Activated CD8-positive, alpha-beta T cell treated with anti-CD3 and anti-CD28 coated beads, Interleukin-2, amount 10 ng/mL, durations not matched to agents 7 days and 5 days (primary cell): ENCODE data around the gene GRAMD2B. TPM values are rescaled to one million over a fixed set of nuclear protein-coding genes. Genes with fewer than 3 reads are reported as not detected.
"Not testable (repeated sequence)": the region's sequence is repeated elsewhere in the genome, so short reads cannot be mapped to it uniquely, and the experiment has no call there.

Experiments used
- ATAC-seq: fragments of 150-1000 bp; cut with Tn5 transposase; one replicate; pipeline ENCODE4 v1.10.0; 2021; ENCODE audit warnings: moderate library complexity
- CTCF ChIA-PET: fragments of 350-600 bp; sonication (Branson Sonifier 250); formaldehyde crosslinking; loops from one replicate; lab custom pipeline; 2021; ENCODE audit warnings: antibody characterized with exemption; lab: Charles Lee
- POLR2A ChIA-PET: fragments of 350-600 bp; sonication (Branson Sonifier 250); formaldehyde crosslinking; loops from one replicate; lab custom pipeline; 2021; ENCODE audit warnings: antibody characterized with exemption; lab: Charles Lee
- DNase-seq: peaks from one replicate; pipeline ENCODE4 v3.0.0-alpha.2; 2020
- H3K27ac Mint-ChIP-seq: one replicate; pipeline ENCODE4 v1.8.0; 2021; ENCODE audit warnings: mild to moderate bottlenecking, mixed read lengths
- H3K27me3 Mint-ChIP-seq: one replicate; pipeline ENCODE4 v1.8.0; 2021; ENCODE audit warnings: low read depth, mixed read lengths
- H3K36me3 Mint-ChIP-seq: one replicate; pipeline ENCODE4 v1.8.0; 2021; ENCODE audit warnings: low read depth, mixed read lengths
- H3K4me1 Mint-ChIP-seq: one replicate; pipeline ENCODE4 v1.8.0; 2021; ENCODE audit warnings: low read depth, mixed read lengths
- H3K4me3 Mint-ChIP-seq: one replicate; pipeline ENCODE4 v1.8.0; 2021; ENCODE audit warnings: mild to moderate bottlenecking, mixed read lengths
- H3K9me3 Mint-ChIP-seq: one replicate; pipeline ENCODE4 v1.8.0; 2022; ENCODE audit warnings: mixed read lengths; ENCODE audit not compliant: insufficient read depth
- total RNA-seq, 2 experiments: library from RNA; stranded (reverse); gene quantifications; one replicate each; pipeline ENCODE4 v1.2.3, GENCODE V29; 2021

Gene GRAMD2B, protein sequence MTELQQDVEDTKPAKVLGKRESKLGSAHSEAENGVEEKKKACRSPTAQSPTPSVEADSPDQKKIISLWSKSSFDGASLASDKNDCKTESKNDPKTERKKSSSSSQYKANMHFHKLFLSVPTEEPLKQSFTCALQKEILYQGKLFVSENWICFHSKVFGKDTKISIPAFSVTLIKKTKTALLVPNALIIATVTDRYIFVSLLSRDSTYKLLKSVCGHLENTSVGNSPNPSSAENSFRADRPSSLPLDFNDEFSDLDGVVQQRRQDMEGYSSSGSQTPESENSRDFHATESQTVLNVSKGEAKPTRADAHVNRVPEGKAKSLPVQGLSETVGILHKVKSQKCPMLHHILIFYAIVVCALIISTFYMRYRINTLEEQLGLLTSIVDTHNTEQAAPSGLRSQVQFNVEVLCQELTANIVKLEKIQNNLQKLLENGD
- 1 to 10 TPM; 3.3 to 6.5 TPM for total RNA-seq

DNA sequence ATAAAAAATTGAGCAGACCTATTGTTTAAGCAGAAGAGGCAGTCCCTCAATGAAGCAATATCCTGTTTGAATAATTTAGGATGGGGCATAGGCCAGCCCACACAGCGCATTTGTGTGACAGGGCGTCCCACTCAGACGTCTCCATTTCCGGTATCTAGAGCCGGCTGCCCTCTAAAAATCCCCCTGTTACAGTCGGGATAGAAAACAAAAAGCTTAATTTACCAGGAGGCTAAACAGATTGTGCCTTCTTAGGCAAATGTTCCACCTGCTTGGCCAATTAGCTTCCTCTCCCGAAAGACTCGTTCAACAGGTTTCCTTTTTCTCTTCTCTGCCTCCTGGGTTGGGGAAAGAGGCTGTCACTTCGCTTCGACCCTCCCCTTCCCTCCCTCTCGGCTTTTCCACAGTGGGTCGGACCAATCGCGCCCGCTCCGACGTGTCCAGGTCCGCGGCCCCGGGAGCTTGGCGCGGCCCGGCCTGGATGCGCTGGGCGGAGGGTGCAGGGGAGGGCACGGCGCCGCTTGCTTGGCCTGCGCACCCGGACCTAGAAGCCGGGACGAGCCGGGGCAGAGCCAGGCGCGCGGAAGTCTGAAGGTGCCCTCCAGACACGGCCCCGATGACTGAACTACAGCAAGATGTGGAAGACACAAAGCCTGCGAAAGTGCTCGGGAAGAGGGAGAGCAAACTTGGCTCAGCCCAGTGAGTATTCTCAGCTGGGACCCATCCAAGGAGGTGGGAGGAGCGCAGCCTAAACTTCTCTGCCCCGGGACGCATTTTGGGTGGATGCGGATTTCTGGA is at the start of gene GRAMD2B:
TSS of gene GRAMD2B (plus strand) at position 416 of the 795 bp plus-strand sequence. CDS start at position 614, 198 bp downstream.
- POLR2A ChIA-PET: interaction anchor here (0.7 to 3.0 kb wide), 14 partner anchors 10 to 355 kb away, joined by 3 to 35 read pairs (median 4); partner anchors contain the start of gene LMNB1
- peak; percentile 79 for DNase-seq
- Mint-ChIP-seq H3K27me3 (no peaks in the 10 kb centered on the region), H3K36me3 (no peaks in the 10 kb centered on the region), H3K9me3 (no peaks in the 10 kb centered on the region), H3K27ac (peak within 1 kb of the TSS; percentile 89), H3K4me1 (peaks cover 26% of the 10 kb centered on the region), H3K4me3 (peak within 1 kb of the TSS; percentile 84)
- CTCF ChIA-PET: interaction anchor here (1.0 to 2.6 kb wide), 8 partner anchors 10 to 108 kb away, joined by 3 to 16 read pairs (median 3); no protein-coding TSS in a partner anchor
- ATAC-seq: peak; percentile 88

DNA sequence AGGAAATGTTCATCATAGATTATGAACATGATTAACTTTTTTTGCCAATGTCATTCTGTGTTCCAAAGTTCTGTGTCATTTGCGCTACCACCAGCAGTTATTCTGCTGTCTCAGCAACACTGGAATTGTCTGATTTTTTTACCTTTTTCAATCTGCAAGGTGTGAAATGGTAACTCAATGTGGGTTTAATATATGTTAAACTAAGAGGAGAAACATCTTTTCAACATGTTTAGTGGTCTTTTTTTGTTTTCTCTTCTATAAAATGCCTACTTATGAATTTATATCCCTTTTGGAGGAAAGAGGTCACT is 49.1 kb upstream of the GRAMD2B start:
- Mint-ChIP-seq H3K36me3 (no peaks in the 10 kb centered on the region), H3K4me3 (no peak overlapping the region), H3K27ac (peak overlapping the region; percentile 37), H3K27me3 (no peaks in the 10 kb centered on the region), H3K4me1 (peaks cover 12% of the 10 kb centered on the region), H3K9me3 (no peaks in the 10 kb centered on the region)
- CTCF ChIA-PET: no interaction called here
- ATAC-seq (no peak), DNase-seq (no peak)
- POLR2A ChIA-PET: no interaction called here

DNA sequence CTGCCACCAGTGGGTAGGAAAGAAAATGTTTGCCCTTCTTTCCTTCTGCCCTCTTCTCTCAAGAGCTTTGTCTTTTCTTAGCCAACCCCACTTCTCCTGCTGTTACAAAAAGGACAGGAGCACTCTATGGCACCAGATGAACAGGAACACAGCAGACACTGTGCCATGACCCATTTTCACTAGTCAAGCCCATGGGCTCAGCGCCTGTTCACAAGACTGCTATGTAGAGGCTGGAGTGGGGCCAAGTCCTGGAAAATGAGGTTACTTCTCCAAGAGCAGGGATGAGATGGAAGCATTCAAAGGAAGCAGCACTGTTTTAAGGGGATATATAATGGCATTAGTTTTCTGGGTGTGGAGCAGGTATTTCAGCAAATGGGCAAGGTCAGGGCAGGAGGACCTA is 46.8 kb upstream of the GRAMD2B start:
- ATAC-seq (no peak), DNase-seq (no peak)
- Mint-ChIP-seq H3K4me3 (no peak overlapping the region), H3K27me3 (no peaks in the 10 kb centered on the region), H3K4me1 (peaks cover 12% of the 10 kb centered on the region), H3K9me3 (no peaks in the 10 kb centered on the region), H3K27ac (no peak overlapping the region), H3K36me3 (no peaks in the 10 kb centered on the region)
- POLR2A ChIA-PET: no interaction called here
- CTCF ChIA-PET: no interaction called here

DNA sequence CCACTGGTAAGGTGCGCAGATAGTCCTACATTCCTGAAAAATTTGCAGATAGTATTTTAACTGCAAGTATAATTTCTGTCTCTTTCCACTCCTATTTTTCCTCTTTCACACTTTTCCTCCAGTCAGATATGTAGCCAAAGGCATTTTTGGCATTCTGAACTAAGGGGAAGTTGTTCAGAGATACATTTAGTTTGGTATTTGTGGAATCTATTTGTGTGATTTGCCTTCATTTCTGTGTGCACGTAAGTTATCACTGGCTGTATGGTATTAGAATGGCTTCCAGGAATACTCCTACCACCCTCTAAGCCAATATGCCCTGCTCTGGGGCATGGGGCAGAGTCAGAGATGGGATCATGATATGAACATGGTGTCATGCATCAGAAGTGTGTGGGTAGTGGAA is 45.8 kb upstream of the GRAMD2B start:
- Mint-ChIP-seq H3K4me3 (no peak overlapping the region), H3K4me1 (peaks cover 12% of the 10 kb centered on the region), H3K9me3 (peaks cover 3% of the 10 kb centered on the region), H3K27ac (no peak overlapping the region), H3K36me3 (no peaks in the 10 kb centered on the region), H3K27me3 (no peaks in the 10 kb centered on the region)
- DNase-seq (no peak), ATAC-seq (no peak)
- ChIA-PET CTCF (no interaction called here), POLR2A (interaction anchor here (0.6 kb wide), 1 partner anchor 123 kb away, joined by 3 read pairs; no protein-coding TSS in a partner anchor)

DNA sequence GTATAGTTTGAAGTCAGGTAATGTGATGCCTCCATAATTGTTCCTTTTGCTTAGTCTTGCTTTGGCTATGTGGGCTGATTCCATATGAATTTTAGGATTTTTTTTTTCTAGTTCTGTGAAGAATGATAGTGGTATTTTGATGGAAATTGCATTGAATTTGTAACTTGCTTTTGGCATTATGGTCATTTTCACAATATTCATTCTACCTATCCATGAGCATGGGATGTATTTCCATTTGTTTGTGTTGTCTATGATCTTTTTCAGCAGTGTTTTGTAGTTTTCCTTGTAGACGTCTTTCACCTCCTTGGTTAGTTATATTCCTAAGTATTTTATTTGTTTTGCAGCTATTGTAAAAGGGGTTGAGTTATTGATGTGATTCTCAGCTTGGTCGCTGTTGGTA is 42.9 kb upstream of the GRAMD2B start:
- H3K4me3 Mint-ChIP-seq, H3K4me1 Mint-ChIP-seq, ATAC-seq, CTCF ChIA-PET, H3K9me3 Mint-ChIP-seq, H3K27ac Mint-ChIP-seq, DNase-seq, H3K27me3 Mint-ChIP-seq, H3K36me3 Mint-ChIP-seq: not testable (repeated sequence)
- POLR2A ChIA-PET: interaction anchor here (0.6 kb wide), 1 partner anchor 67 kb away, joined by 3 read pairs; no protein-coding TSS in a partner anchor

DNA sequence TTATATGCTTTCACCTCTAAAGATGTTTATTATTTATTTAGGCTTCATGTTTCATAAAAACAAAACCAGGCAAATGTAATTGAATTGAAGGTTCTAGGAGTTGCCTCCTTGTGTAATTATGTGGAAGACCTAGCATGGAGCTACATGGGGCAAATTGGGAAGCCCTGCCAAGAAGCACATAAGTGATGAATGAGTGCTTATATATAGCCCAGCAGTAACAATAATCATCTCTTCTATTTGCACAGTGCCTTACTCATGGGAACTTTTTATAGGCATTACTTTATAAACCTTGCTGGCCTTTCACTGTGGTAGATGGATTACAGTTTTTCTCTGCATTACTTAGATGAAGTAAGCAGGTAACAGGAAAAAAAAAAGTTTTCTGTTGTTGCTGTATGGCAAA is 40.0 kb upstream of the GRAMD2B start:
- H3K27me3 Mint-ChIP-seq: no peaks in the 10 kb centered on the region

DNA sequence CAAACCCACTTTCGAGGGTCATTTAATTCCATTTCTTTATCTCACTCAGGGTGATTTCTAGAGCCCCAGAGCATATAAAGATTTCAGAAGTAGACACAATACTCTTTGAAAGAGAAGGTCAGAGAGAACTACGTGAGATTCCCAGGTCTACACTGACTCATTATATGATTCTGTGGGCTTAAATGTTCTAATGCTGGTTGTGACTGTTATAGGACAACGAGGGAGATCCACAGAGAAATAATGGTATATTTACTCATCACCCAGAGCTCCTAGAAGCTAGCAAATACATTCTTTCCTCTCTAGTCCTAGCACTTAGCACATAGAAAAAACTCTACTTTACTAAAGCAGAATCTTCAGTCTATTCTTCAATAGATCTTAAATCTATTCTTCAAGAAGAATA is 39.4 kb upstream of the GRAMD2B start:
- H3K9me3 Mint-ChIP-seq: peaks cover 7% of the 10 kb centered on the region

More for the DNA sequence above, 40.0 kb upstream of the GRAMD2B start:
- no peak for ATAC-seq
- Mint-ChIP-seq H3K4me3 (no peak overlapping the region), H3K36me3 (no peaks in the 10 kb centered on the region), H3K4me1 (no peaks in the 10 kb centered on the region), H3K27ac (no peak overlapping the region), H3K9me3 (peaks cover 7% of the 10 kb centered on the region)
- CTCF ChIA-PET: no interaction called here
- POLR2A ChIA-PET: no interaction called here
- DNase-seq: no peak

DNA sequence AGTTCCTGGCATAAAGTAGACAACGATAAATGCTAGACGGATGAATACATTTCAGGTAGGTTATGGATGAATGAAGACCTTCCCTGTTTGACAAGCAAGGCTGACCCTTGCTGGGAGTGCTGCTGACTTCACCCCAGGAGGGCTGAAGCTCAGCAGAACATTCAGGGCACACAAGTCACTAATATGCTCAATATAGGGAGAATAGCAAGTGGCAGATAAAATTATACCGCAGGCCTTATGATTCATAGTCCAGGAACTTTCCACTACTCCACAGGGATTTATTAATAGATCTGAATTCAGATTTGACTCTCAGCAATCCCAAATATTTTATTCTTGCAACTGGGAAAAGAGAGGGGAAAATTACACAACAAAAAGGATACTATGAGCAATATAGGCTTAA is 38.2 kb upstream of the GRAMD2B start:
- no peak for DNase-seq
- Mint-ChIP-seq H3K4me3 (no peak overlapping the region), H3K4me1 (no peaks in the 10 kb centered on the region), H3K27ac (no peak overlapping the region), H3K9me3 (peaks cover 7% of the 10 kb centered on the region), H3K27me3 (no peaks in the 10 kb centered on the region), H3K36me3 (no peaks in the 10 kb centered on the region)
- ChIA-PET CTCF (no interaction called here), POLR2A (no interaction called here)
- ATAC-seq: no peak

More for the DNA sequence above, 39.4 kb upstream of the GRAMD2B start:
- POLR2A ChIA-PET: no interaction called here
- Mint-ChIP-seq H3K36me3 (no peaks in the 10 kb centered on the region), H3K4me3 (no peak overlapping the region), H3K4me1 (no peaks in the 10 kb centered on the region), H3K27me3 (no peaks in the 10 kb centered on the region), H3K27ac (no peak overlapping the region)
- CTCF ChIA-PET: no interaction called here
- DNase-seq (no peak), ATAC-seq (no peak)

DNA sequence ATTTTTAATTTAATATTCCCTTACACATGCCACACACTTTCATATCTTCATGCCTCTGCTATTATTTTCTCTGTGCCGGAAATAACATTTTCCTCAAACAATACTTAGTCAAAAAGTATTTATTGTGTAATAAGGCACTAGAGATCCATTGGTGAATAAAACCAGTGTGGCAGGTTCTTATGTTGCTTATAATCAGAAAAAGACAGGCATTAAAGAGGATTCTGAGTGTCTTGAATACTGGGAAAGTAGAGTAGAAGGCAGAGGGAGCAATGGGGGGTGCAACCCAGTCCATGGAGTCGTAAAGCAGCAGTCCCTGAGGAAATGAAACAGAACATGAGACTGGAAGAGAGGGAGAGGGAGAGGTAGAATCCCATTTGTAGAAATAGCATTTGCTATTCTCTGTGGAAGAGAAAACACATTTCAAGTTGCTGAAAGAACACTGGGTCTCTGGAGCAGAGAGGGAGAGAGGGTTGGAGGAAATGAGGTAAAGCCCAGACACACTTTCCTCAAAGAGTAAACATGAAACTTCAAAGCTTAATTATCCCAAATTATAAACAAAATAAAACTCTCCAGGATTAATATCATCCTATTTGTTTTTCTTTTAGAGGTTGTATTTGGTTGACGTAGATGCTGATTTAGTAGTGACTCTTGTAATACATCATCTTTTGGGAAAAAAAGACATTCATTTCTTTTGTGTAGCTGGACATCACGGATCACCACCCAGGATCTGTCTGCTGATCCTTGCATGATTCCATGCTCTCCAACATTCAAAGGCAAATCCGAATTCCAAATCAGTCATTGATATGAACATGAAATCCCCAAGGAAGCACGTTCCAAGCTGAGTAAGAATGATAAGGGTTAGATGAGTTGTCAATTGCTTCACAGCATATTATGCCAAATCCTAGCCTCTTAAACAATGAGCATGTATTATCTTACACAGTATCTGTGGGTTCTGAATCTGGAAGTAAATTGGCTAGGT is 37.4 kb upstream of the GRAMD2B start:
- Mint-ChIP-seq H3K9me3 (peaks cover 7% of the 10 kb centered on the region), H3K27ac (no peak overlapping the region), H3K36me3 (no peaks in the 10 kb centered on the region), H3K4me3 (no peak overlapping the region), H3K27me3 (no peaks in the 10 kb centered on the region), H3K4me1 (no peaks in the 10 kb centered on the region)
- ChIA-PET CTCF (interaction anchor here (0.9 kb wide), 1 partner anchor 114 kb away, joined by 3 read pairs; no protein-coding TSS in a partner anchor), POLR2A (no interaction called here)
- ATAC-seq: no peak
- no peak for DNase-seq

DNA sequence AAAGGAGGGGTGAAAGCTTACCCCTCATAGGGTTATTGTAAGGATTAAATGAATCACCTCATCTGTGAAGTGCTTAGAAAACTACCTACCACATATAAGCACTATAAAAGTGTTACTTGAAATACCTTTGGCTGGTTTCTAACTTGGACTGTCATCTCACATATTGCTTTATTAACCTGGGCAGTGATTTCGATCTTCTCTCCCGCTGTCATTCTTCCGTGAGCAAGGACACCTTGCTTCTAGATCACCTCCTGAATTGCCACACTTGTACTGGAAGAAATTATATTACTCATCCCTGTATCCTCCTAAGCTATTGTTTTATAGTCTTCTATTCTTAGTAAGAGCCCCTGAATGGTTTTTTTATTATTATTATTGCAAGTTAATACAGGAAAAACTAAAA is 34.0 kb upstream of the GRAMD2B start:
- CTCF ChIA-PET: interaction anchor here (0.9 kb wide), 1 partner anchor 110 kb away, joined by 3 read pairs; no protein-coding TSS in a partner anchor
- Mint-ChIP-seq H3K4me3 (no peak overlapping the region), H3K27me3 (no peaks in the 10 kb centered on the region), H3K4me1 (no peaks in the 10 kb centered on the region), H3K27ac (no peak overlapping the region), H3K9me3 (no peaks in the 10 kb centered on the region), H3K36me3 (no peaks in the 10 kb centered on the region)
- POLR2A ChIA-PET: no interaction called here
- no peak for DNase-seq
- ATAC-seq: no peak

DNA sequence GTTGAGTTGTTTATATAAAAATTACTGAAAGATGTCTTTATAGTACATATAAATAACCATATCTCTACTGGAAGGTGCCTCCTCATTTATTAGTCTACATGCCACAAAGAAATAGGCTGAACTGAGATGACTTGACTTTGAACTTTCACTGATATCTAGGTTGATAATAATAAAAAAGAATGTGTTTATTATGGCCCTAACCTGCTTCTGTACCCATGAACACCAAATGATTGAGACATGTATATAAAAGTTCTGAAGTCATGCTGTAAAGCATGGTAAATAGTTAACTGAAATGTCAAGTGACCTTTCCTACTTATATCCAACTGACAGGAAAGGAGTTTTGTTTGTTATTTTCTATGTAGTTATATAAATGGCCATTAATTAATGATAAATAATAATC is 33.2 kb upstream of the GRAMD2B start:
- no peak overlapping the region for H3K27ac Mint-ChIP-seq
- CTCF ChIA-PET: no interaction called here
- no peak for ATAC-seq
- no peaks in the 10 kb centered on the region for H3K4me1 Mint-ChIP-seq
- H3K27me3 Mint-ChIP-seq: no peaks in the 10 kb centered on the region
- H3K9me3 Mint-ChIP-seq: no peaks in the 10 kb centered on the region
- no peak overlapping the region for H3K4me3 Mint-ChIP-seq
- H3K36me3 Mint-ChIP-seq: no peaks in the 10 kb centered on the region
- POLR2A ChIA-PET: no interaction called here
- DNase-seq: no peak
